HG03521 (cell line): ENCODE measurements around the gene FAM219A.
"Not testable (repeated sequence)": the region's sequence is repeated elsewhere in the genome, so short reads cannot be mapped to it uniquely, and the experiment has no call there.

Source experiments
- ATAC-seq: cut with Tn5 transposase; IDR thresholded peaks from one replicate; pipeline ENCODE4 v1.9.1; 2021; ENCODE audit warnings: mild to moderate bottlenecking, moderate library complexity; ENCODE audit not compliant: unreplicated experiment

FAM219A gene

DNA sequence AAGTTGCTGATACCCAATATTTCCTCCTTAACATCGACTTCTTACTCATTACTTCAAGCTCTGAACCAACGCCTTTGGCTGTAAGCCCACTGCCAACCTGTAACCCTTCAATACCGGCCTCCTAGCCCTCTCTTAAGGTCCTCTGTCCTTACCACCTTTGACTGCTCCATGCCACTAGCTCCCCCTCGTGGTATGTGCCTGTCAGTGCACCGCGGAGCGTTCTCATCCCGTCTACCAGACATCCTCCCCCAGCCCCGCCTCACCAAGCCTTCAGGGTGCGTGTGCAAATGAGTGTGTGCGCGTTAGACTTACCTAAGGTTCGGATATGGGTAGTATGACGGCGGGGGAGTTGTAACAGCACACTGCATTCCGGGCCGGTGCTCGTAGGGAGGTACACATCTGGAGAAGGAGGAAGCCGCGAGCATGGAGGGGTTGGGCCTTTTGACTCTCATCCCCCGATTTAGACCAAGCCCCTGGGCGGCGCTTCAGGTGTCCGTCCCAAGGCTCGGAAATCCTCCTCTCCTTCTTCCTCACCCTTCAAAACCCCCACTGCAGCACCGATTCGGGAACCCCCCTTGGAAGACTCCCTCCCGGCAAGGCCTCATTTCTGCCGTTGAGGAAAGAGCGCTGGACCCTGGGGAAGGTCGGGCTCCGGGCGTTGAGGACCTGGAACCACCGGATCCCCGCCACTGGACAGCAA, 78.9 kb downstream of the FAM219A start:
- ATAC-seq: peak; percentile 21

GRCh38 chr9:34378376-34379060, 79.9 kb downstream of the FAM219A start:
- no peak for ATAC-seq

DNA sequence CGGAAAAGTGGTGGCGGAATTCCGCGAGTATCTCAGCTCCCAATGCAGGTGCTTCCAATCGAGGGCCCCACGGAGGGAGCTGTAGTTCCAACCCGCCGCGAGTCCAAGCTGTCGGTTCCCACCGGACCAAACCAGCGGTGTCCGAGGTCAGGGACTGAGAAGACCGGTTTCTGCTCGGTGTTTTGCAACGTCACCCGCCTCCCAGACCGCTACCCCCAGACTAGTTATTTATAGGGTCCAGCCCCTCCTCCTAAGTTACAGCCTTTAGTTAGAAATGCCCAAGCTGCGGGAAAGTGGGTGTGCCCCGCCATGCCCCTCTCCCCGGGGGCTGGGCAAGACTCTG, 81.0 kb downstream of the FAM219A start:
- ATAC-seq: no peak

DNA sequence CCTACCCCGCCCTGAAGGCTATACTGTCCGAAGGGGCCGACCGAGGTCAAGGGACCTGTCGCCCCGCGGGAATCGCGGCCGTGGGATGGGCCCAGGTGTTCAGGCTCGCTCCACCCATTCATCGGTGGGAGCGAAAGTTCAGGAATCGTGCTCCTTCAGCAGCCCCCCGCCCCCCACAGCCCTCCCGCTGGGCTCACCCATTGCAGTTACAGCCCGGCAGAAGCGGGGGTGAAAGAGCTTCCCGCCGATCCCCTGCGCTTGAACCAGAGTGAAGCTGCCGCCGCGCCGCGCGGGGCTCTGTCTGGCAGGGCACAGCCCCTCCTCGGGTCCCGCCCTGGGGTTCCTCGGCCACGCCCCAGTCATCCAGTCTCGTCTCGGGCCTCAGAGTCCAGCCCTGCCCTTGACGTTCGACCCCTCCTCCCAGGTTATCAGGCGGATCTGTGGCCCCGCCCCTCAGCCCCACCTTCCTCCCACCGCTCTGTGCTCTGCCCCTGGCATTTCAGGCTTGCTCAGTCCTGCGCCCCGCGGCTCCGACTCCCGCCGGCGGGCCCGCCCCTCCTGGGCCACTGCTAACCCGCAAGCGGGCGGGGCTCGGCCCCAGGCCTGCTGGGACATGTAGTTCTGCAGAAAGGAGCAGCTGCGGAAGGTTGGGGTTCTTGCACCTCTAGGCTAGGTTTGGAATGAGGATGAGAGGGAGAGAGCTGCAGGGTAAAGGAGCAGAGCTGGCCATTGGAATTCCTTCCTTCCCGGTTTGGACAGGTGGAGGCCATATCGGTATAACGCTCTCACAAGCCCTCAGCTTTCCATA, 81.6 kb downstream of the FAM219A start, which contains the start of gene MYORG:
Gene MYORG, minus strand, starts transcription at position 303 of the 808 bp plus-strand sequence. CDS start 3,955 bp downstream, outside the sequence.
- ATAC-seq: peak; percentile 77

DNA sequence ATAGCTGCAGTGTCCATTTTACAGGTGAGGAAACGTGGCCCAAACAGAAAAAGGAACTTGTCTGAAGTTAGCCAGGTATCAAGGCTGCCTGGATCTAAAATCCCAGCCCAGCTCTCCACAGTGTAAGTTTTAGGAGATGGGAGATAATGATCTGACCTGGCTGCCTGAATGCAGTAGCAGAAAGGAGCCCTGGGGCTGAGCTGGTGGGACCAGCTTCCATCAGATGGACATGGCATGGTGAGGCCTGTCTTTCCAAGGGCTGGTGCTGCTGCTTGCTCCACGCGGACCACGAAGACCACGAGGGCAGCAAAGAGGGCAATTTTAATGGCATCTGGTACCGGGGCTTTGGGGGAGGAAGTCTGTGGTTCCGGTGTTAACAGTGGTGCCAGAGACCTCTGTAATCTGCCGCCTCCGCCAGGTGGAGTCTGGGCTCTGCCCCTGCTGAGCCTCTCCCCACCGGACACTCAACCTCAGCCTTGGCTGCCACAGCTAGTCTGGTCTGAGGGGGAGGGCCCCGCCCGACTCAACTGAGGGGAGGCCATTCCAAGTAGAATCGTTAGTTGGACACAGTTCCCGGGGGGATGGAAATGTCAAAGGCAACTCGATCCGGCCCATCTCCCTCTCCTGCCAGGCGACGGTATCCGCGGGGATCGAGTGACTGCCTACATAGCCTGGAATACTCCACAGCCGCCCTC, 82.3 kb downstream of the FAM219A start:
- ATAC-seq: no peak

DNA sequence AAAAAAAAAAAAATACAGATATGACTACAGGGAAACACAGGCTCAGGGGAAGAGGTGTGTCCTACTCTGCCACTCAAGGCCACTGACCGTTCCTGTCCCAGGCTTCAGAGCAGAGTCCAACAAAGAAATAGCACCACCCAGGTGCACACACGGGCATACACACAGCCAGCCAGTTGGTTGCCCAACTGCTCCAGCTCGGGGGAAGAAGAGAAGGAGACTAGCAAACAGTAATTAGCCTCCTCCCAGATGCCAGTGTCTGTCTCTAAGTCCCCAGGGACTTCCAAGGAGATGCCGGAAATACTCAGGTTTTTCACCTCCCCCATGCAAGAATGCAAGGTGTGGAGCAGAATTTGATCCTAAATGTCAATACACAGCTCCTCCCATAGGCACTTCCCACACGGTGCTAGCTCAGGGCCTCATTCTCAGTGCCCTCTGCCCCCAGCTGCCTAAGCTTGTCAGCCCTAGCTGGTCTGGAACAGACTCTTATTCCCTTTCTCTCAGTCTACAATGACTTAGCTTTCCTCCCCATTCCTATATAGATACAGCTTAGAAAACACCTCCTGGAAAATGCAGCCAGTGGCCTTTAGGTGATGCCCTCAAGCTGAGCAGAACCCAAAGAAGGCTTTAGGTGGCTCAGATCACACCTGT, 83.3 kb downstream of the FAM219A start:
- no peak for ATAC-seq

GRCh38 chr9:34374339-34374738, 84.0 kb downstream of the FAM219A start:
- no peak for ATAC-seq

DNA sequence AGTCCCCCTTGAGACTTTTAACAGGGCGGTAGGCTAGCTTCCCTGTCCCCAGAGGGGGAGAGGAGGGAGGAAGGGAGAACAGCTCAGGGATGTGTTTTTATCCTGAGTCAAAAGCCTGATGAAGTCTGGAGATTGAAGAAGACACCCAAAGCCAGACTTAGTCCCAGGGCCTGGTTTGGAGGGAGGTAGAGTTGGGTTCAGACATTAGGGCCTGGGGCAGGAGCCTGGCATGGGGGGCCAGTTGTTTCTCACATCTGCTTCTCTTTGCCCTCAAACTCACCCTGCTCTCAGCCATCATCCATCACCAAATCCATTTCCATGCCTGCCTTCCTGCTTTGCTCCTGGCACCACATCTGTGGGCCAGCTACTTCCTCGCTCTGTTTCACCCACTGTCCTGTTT, 84.6 kb downstream of the FAM219A start:
- no peak for ATAC-seq

- ATAC-seq: no peak
Observed at GRCh38 chr9:34372467-34373011, 85.8 kb downstream of the FAM219A start.

GRCh38 chr9:34371886-34372466, 86.4 kb downstream of the FAM219A start:
- ATAC-seq: no peak

DNA sequence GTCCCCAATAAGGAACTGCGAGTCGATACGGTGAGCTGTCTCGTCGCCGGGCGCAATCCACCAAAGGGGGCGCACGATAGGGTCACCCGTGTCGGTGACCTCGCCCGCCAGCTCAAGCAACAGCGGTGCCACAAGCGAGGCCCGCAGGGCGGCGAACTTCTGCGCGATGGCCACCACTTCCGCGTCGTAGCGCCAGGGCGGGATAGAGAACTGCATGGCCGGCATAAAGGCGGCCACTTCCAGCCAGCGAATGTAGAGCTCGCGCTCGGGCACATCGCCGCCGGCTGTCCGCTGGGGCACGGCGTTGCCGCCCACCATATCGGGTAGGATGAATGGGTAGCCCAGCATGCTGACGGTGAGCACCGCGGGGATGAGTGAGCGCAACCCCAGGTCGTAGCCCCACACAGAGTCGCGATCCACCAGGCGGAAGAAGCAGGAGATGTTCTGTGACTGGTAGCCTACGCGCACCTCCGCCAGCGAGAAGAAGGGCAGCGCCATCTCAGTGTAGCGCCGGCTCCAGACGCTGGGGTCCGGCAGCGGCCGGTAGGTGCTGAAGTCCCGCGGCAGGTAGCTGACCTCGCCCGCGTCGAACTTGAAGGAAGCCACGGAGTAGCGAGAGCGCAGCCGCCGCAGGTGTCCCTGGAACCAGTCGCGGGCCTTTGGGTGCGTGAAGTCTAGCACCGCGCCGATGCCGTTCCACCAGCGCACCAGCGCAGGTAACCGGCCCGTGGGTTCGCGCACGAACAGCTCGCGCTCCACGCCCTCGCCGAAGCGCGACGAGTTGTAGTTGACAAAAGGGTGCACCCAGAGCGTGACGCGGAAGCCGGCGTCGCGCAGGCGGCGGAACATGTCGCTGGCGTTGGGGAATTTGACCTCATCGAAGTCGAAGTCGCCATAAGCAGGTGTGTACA, 87.1 kb downstream of the FAM219A start:
- no peak for ATAC-seq

GRCh38 chr9:34370335-34370969, 87.9 kb downstream of the FAM219A start:
- no peak for ATAC-seq

DNA sequence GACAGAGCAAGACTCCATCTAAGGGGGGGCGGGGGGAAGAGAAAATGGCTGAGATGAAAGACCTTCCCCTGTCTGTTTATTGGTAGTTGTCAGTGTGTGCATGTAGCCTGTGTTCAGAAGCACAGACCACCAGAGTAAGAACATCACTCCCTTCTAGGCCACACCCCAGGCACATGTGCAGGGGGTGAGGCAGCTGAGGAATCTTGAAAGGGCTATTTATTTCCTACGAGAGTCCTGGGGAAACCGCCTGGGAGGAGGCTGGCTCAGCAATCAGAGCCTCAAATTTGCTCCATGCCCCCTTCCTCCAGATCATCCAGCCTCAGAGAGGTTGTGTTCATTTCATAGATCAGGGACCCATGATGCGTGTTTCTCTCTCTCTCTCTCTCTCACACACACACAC, 88.7 kb downstream of the FAM219A start:
- no peak for ATAC-seq

- ATAC-seq: not testable (repeated sequence)
Observed at GRCh38 chr9:34368796-34369195, 89.6 kb downstream of the FAM219A start.

GRCh38 chr9:34367751-34368410, 90.5 kb downstream of the FAM219A start:
- not testable (repeated sequence) for ATAC-seq

- ATAC-seq: no peak
Observed at GRCh38 chr9:34366365-34366764, 92.0 kb downstream of the FAM219A start.

GRCh38 chr9:34365282-34365681, 93.1 kb downstream of the FAM219A start:
- ATAC-seq: no peak
